AG04450 (cell line): ENCODE data around the gene CABYR. TPM values are rescaled to one million over a fixed set of nuclear protein-coding genes. Genes with fewer than 3 reads are reported as not detected.

Experiments
- CTCF ChIA-PET: fragments of 300-600, 350-600 bp; formaldehyde crosslinking; extraction: SDS; loops from one replicate; lab custom pipeline; 2022; ENCODE audit warnings: antibody characterized with exemption, inconsistent platforms; lab: Charles Lee
- POLR2A ChIA-PET: fragments of 350-600 bp; formaldehyde crosslinking; extraction: SDS; loops from one replicate; lab custom pipeline; 2021; ENCODE audit warnings: antibody characterized with exemption, inconsistent platforms; lab: Yijun Ruan, JAX
- DNase-seq: peaks from one replicate; pipeline ENCODE4 v3.0.0-alpha.2; 2011; ENCODE audit warnings: low read depth, low spot score
- H3K27ac ChIP-seq: one replicate; pipeline ENCODE4 v1.5.1; 2012; ENCODE audit warnings: low read depth, low read length, control low read depth
- H3K27me3 ChIP-seq: one replicate; pipeline ENCODE4 v1.6.0; 2012; ENCODE audit warnings: low read length; ENCODE audit not compliant: control insufficient read depth, insufficient read depth
- H3K4me3 ChIP-seq: 2 replicates; pipeline ENCODE4 v1.5.1; 2011; ENCODE audit warnings: mild to moderate bottlenecking, low read depth, low read length, control low read depth
- H3K9me3 ChIP-seq: 2 replicates; pipeline ENCODE4 v1.5.1; 2012; ENCODE audit warnings: low read length; ENCODE audit not compliant: control insufficient read depth, insufficient read depth
- CTCF ChIP-seq: IDR thresholded peaks from 2 replicates; pipeline ENCODE4 v1.5.1; 2011; ENCODE audit warnings: low read depth, low read length, control low read depth, inconsistent platforms
- polyA plus RNA-seq: library from polyadenylated mRNA; depleted of rRNA; stranded (reverse); fragments of >200 nt; gene quantifications from 2 replicates; pipeline ENCODE4 v1.2.3, GENCODE V29; 2011

The CABYR gene
- polyA plus RNA-seq, 1 experiment, result 11.8 TPM

DNA sequence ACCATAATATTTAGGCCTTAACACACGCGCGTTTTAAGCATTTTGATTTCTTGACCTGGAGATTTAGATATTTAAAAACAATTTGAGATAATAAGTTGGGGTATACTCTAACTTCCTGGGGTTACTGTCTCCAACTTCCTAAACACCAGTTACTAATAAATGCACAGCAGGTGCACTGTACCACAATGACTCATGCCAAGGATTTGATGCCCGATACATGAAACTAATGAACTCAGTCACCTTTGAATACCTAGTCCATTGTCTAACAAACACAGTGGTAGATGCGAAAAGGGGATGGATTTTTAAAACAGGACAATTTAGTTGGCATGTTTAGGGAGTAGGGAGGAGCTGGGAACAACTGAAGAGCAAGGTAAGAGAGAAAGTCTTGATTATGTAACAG is 21.2 kb downstream of the CABYR start:
- Histone ChIP-seq H3K27ac (no peak overlapping the region), H3K4me3 (no peak overlapping the region), H3K9me3 (no peaks in the 10 kb centered on the region), H3K27me3 (no peaks in the 10 kb centered on the region)
- POLR2A ChIA-PET, result no interaction called here
- TF ChIP-seq CTCF, result no peak
- DNase-seq, result no peak
- CTCF ChIA-PET, result no interaction called here

DNA sequence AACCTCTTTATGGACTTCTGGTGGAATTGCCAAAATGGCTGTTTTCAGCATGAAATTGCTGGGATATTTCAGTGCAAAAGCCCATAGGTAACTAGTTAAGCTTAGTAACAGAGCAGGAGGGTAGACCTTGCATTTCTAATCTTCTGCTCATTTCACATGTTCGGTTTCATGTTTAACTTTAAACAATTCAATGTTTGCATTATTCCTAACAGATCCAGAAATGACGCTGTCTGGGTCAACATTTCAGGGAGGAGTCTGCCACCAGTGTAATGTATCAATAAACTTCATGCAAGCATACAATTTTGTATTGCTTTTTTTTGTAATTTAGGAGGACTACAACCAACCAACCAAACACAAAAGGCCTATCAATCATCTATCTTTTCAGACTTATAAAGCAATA is 22.4 kb downstream of the CABYR start:
- Histone ChIP-seq H3K27me3 (no peaks in the 10 kb centered on the region), H3K9me3 (no peaks in the 10 kb centered on the region), H3K4me3 (no peak overlapping the region), H3K27ac (no peak overlapping the region)
- TF ChIP-seq CTCF, result no peak
- POLR2A ChIA-PET, result no interaction called here
- CTCF ChIA-PET, result interaction anchor here (2.0 kb wide), 1 partner anchor 15 kb away, joined by 6 read pairs; no protein-coding TSS in a partner anchor
- DNase-seq, result no peak

DNA sequence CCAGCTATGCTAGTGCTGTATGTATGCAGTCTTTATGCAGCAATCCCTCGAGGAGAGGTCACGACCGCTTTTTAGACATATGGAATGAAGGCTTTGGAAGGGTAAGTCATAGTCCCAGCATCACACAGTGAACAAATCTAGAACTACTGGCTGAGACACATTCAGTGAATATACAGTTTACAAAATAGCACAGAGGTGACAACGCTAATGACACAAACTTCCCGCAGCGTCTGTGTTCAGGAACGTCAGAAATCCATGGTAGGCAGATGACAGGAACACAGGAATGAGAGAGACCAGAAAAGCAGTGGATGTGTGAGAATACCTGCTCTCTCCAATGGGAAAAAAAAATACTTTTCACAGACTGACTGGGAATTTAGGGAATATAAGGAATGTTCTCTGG is 29.6 kb downstream of the CABYR start:
- ChIA-PET CTCF (no interaction called here), POLR2A (no interaction called here)
- H3K9me3 ChIP-seq, result no peaks in the 10 kb centered on the region
- no peak overlapping the region for H3K4me3 ChIP-seq
- no peak for DNase-seq
- no peak overlapping the region for H3K27ac ChIP-seq
- H3K27me3 ChIP-seq, result no peaks in the 10 kb centered on the region
- TF ChIP-seq CTCF, result no peak

- DNase-seq, result no peak
- CTCF ChIA-PET, result no interaction called here
- no peak overlapping the region for H3K27ac ChIP-seq
- no peak for TF ChIP-seq CTCF
- no peak overlapping the region for H3K4me3 ChIP-seq
- no peaks in the 10 kb centered on the region for H3K27me3 ChIP-seq
- no peaks in the 10 kb centered on the region for H3K9me3 ChIP-seq
- POLR2A ChIA-PET, result no interaction called here
These were observed 31.5 kb downstream of the CABYR start for GRCh38 chr18:24170360-24170759.

DNA sequence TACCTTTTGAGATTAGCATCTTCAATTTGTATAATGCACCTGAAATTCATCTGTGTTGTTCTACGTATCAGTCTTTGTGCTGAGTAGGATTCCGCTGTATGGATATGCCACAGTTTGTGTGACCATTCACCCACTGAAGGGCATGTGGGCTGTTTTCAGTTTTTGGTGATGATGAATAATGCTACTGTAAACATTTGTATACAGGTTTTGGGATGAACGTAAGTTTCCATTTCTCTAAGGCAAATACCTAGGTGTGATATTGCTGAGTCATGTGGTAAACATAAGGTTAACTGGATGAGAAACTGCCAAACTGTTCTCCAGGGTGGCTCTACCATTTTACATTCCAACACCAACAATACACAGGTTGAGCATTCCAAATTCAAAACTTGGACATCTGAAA is 35.1 kb downstream of the CABYR start:
- H3K9me3 ChIP-seq, result no peaks in the 10 kb centered on the region
- no peak overlapping the region for H3K4me3 ChIP-seq
- no peak overlapping the region for H3K27ac ChIP-seq
- CTCF ChIA-PET, result interaction anchor here (1.5 kb wide), 1 partner anchor 123 kb away, joined by 3 read pairs; no protein-coding TSS in a partner anchor
- TF ChIP-seq CTCF, result no peak
- POLR2A ChIA-PET, result no interaction called here
- no peaks in the 10 kb centered on the region for H3K27me3 ChIP-seq
- DNase-seq, result no peak
